ENCODE data around the gene ANKRD61.
"Not testable (repeated sequence)": the region's sequence is repeated elsewhere in the genome, so short reads cannot be mapped to it uniquely, and the experiment has no call there.

ANKRD61 gene

DNA sequence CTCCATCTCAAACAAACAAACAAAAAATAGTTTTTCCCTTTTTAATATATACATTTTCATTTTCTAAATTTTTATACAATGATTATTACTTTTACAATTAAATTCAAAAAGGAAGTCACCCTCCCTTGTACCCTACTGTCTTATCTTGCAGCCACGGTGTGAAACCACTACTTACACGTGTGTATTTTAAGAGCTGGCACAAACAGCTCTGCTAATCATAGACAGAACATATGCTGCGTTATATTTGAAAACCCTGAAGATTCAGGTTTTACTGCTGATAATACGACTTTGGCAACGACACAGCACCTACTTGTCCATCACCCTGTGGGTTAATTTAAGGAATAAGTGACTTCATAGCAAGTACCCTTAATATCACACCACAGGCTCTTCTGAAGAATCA is 991 bp downstream of the ANKRD61 start:
- DNase-seq = no peak

DNA sequence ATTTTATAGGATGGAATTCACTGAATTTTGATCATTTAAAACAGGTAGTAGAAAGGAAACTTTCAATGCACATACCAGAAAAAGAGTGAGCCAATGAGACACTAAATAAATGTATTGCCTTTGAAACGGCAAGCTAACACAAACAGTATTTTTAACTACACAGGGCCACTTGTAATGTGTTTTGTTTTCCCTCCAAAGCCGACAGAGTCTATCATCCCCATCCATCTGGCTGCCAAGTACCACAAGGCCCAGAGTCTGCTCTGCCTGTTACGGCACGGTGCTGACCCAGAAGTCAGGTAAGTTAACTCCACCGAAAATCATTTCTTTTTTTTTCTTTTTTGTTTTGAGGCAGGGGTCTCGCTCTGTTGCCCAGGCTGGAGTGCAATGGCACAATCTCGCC is 1.5 kb downstream of the ANKRD61 start:
- DNase-seq = no peak

DNA sequence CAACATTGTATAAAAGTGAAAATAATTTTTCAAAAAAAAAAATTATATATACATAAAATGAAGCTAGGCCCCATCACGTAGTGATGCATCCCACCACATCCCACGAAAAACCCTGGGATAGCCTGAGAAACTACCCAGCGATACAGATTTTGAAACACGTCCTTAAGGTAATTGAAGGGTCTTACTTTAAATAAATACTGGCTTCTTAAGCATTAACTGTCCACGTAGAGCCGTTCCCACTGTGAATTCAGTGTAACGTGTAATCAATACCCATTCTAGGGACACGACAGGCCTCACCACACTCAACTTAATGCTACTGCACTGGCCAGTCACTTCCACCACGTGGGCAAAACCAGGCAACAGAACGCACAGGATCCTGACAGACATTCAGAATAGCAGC is 4.0 kb downstream of the ANKRD61 start:
- DNase-seq = no peak

DNA sequence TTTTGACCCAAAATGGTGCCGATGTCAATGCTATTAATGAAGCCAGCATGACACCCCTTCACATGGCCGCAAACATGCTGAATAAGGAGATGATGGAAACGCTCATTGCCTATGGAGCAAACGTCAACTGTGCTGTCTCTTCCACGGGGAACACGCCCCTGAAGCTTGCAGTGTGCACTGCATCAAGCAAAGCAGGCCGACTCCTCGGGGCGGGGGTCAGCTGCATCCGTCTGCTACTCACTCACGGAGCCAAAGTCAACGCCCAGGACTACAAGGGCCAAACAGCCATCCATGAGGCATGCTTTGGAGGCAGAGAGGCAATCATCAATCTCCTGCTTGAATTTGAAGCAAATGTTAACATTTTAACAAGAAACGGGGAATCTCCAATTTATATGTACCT is 4.5 kb downstream of the ANKRD61 start:
- no peak for DNase-seq

DNA sequence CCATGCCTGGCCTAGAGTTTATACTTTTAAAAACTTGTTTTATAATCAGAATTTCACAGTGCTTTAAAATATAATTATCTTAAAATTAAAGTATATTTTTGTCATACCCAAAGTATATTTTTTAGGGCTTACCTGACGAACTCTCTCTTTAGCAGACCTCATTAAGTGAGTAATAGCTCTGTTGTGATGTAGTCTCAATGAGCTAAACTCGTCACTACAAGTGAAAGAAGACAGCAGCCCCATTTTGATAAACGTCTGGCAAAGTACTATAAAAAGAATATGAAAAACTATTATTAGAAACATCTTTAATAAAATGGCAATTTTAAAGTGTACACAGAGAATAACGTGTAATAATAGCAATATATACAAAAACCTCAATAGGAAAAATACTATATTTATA is 18.6 kb downstream of the ANKRD61 start:
- no peak for DNase-seq

DNA sequence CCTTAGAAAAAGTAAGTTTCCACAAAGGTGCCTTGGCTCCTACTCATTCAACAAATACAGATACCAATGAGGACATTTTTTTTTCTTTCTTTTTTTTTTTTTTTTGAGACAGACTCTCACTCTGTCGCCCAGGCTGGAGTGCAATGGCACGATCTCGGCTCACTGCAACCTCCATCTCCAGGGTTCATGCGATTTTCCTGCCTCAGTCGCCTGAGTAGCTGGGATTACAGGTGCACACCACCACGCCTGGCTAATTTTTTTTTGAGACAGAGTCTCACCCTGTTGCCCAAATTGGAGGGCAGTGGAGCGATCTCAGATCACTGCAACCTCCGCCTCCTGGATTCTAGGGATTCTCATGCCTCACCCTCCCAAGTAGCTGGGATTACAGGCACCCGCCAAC is 20.0 kb downstream of the ANKRD61 start:
- not testable (repeated sequence) for DNase-seq

DNA sequence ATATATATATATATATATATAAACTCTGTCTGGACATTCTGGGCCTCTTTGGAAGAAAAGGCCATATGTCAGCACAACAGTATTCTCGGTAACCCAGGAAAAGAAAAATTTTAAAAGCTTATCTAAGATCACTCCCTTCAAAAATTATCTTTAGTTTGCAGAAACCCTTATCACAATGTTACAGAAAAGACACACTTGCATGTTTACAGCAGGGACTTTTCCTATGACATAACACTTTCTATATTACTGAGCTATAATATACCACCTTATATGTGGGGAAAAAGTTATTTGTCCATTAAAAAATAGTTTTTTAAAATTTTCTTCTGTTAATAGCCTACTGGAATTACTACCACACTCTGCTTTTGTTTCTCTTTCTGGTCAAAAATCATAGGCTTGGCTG is 25.4 kb downstream of the ANKRD61 start:
- DNase-seq = no peak

DNA sequence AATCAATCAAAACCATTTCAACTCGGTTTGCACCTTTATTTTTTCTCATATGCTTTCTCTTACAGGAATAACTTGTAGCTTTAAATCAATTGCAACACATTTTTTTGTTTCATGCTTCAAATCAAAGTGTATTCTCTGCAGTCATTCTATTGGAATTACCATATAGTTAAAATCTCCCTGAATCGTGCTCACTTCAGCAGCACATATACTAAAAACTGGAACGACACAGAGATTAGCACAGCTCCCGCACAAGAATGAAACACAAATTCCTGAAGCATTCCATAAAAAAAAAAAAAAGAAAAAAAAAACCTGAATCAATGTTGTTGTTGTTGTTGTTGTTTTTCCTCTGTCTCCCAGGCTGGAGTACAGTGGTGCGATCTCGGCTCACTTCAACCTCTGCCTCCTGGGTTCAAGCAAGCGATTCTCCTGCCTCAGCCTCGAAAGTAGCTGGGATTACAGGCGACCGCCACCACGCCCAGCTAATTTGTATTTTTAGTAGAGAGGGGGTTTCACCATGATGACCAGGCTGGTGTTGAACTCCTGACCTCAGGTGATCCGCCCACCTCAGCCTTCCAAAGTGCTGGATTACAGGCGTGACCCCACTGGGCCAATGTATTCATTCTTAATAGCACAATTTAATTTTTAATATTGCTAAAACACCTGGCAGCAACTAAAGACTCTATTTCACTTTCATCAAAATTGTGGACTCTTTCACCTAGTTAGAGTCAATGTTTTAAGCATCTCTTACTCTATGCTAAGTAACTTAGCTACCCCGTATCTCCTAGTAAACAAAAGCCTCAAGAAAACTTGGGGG is 26.3 kb downstream of the ANKRD61 start:
- DNase-seq = no peak

DNA sequence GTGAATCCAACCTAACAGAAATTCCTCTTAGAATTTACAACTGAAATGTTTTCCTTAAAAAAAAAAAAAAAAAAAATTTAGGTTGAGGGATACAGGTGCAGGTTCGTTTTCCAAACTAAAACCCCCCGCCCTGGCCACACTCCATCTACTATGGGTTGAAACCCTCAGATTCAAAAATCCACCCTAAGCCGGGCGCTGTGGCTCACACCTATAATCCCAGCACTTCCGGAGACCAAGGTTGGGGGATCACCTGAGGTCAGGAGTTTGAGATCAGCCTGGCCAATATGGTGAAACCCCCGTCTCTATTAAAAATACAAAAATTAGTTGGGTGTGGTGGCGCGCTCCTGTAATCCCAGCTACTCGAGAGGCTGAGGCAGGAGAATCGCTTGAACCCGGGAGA is 28.8 kb downstream of the ANKRD61 start:
- not testable (repeated sequence) for DNase-seq

DNA sequence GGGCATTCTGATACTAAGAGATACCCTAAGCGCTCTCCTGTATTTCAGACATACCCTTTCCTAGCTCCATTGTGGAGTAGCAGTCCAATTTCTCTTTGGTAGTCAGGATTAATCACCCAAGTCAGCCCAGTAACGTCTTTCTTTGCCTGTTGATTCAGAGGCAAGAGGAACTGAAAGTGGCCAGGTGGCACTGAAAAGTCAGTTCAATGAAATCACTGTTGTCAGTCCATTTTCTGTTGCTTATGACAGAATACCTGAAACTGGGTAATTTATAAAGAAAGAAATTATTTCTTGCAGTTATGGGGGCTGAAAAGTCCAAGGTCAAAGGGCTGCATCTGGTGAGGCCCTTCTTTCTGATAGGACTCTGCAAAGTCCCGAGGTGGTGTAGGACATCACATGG is 40.2 kb downstream of the ANKRD61 start:
- peak; percentile 11 for DNase-seq

DNA sequence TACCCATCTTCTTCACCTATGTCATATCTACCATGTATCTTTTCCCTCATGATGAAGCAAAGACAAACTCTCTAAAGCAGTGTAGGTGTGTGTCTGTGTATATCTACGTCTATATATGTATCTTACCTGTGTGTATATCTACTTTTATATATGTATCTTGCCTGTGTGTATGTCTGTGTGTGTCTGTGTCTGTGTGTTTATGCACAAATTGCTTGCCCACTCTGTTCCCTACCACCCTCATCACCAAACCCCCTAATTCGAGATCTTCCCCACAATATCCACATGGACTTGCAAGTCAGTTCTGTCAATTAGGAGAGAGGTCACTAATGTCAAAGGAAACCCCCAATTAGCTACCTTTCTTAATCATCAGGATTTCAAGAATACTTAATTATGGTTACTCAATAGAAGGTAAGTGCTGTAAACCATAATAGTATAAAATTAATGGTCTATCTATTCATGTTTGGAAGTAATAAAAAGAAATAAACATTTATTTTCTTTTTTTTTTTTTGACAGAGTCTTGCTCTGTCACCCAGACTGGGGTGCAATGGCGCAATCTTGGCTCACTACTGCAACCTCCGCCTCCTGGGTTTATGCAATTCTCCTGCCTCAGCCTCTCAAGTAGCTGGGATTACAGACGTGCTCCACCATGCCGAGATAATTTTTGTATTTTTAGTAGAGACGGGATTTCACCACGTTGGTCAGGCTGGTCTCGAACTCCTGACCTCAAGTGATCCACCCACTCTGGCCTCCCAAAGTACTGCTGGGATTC is 43.6 kb downstream of the ANKRD61 start:
- DNase-seq = no peak

DNA sequence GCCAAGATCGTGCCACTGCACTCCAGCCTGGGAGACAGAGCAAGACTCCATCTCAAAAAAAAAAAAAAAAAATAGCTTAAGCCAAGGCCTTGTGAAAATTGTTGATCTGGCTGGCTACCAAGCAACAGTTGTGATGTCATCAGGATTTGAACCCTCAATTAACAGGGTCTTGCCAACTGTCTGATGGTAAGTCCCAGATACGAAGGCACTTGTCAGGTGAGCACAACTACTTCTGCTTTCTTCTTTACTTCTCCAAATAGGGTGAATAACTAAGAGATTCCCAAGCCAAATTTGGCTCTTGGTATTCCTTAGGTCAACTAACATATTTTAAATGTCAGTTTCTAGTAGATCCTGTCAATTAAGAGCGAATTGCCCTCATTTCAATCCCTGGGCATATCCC is 47.4 kb downstream of the ANKRD61 start:
- peak; percentile 11 for DNase-seq

DNA sequence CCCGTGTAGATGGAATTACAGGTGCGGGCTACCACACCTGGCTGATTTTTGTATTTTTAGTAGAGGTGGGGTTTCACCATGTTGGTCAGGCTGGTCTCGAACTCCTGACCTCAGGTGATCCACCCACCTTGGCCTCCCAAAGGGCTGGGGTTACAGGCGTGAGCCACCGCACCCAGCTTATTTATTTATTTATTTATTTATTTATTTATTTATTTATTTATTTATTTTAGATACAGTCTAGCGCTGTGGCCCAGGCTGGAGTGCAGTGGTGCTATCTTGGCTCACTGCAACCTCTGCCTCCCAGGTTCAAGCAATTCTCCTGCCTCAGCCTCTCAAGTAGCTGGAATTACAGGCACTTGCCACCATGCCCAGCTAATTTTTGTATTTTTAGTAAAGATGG is 51.9 kb downstream of the ANKRD61 start:
- not testable (repeated sequence) for DNase-seq
